GM23338 (cell line): ENCODE measurements around the gene ARL15.

Experiments
- CREB1 ChIP-seq: fragments of 250-450 bp; sonication (Bioruptor Pico); IDR thresholded peaks from 2 replicates; pipeline ENCODE4 v1.5.0; 2020; ENCODE audit warnings: low read depth, mild to moderate bottlenecking, moderate library complexity
- CTCF ChIP-seq, 2 experiments: fragments of 200-600 bp in 1 of 2; sonication (generic) in 1 of 2; conservative IDR thresholded peaks; 2 replicates each; pipeline versions ENCODE4 v1.5.1 to v1.6.1; 2016 to 2017; ENCODE audit warnings: antibody characterized with exemption in 2 of 2, low read depth in 2 of 2, mild to moderate bottlenecking in 2 of 2, moderate library complexity in 1 of 2
- EZH2 ChIP-seq: fragments of 200-600 bp; sonication (generic); IDR thresholded peaks from one replicate; pipeline ENCODE4 v1.8.0; 2017; ENCODE audit warnings: antibody characterized with exemption, mild to moderate bottlenecking, low read depth; ENCODE audit not compliant: unreplicated experiment
- EZH2phosphoT487 ChIP-seq: fragments of 200-600 bp; sonication (generic); IDR thresholded peaks from one replicate; pipeline ENCODE4 v1.8.1; 2018; ENCODE audit warnings: antibody characterized with exemption; ENCODE audit not compliant: unreplicated experiment
- JUNB ChIP-seq: IDR thresholded peaks from one replicate; pipeline ENCODE4 v1.6.1; 2016; ENCODE audit warnings: antibody characterized with exemption; ENCODE audit not compliant: unreplicated experiment
- NANOG ChIP-seq: IDR thresholded peaks from 2 replicates; pipeline ENCODE4 v1.6.1; 2016; ENCODE audit warnings: antibody characterized with exemption, borderline replicate concordance
- POLR2AphosphoS5 ChIP-seq: IDR thresholded peaks from 2 replicates; pipeline ENCODE4 v1.6.1; 2016; ENCODE audit warnings: antibody characterized with exemption, low read depth
- REST ChIP-seq: IDR thresholded peaks from one replicate; pipeline ENCODE4 v1.6.1; 2018; ENCODE audit warnings: antibody characterized with exemption; ENCODE audit not compliant: unreplicated experiment
- STAT1 ChIP-seq: IDR thresholded peaks from one replicate; pipeline ENCODE4 v1.6.1; 2016; ENCODE audit warnings: antibody characterized with exemption; ENCODE audit not compliant: unreplicated experiment
- ZNF114 ChIP-seq: fragments of 250-450 bp; sonication (Bioruptor Pico); IDR thresholded peaks from 2 replicates; pipeline ENCODE4 v1.5.0; 2020; ENCODE audit warnings: mild to moderate bottlenecking, moderate library complexity
- ZNF462 ChIP-seq: fragments of 250-450 bp; sonication (Bioruptor Pico); IDR thresholded peaks from 2 replicates; pipeline ENCODE4 v1.5.0; 2020; ENCODE audit warnings: mild to moderate bottlenecking, moderate library complexity

GRCh38 chr5:53871775-53872174, 438.6 kb downstream of the ARL15 start:
- no peak for TF ChIP-seq CTCF (conservative IDR thresholded peaks at IDR 0.05; ENCODE audit: low read depth in 2 of 2)
- TF ChIP-seq POLR2AphosphoS5: no peak
- TF ChIP-seq EZH2phosphoT487: no peak
- TF ChIP-seq EZH2: no peak
- TF ChIP-seq ZNF114 (CRISPR knock-in tag): no peak
- TF ChIP-seq NANOG: no peak
- no peak for TF ChIP-seq REST
- TF ChIP-seq JUNB: no peak
- no peak for TF ChIP-seq CREB1 (CRISPR knock-in tag)
- no peak for TF ChIP-seq STAT1
- no peak for TF ChIP-seq ZNF462 (CRISPR knock-in tag)
